Breast epithelium (tissue), 3 donors: ENCODE measurements around the gene USP43.

ENCODE experiments used
- CTCF ChIP-seq, 3 donors: fragments of 450-650 bp; IDR thresholded peaks; one replicate each; pipeline ENCODE4 v1.5.1; 2016 to 2017; ENCODE audit warnings: antibody characterized with exemption in 3 of 3, mild to moderate bottlenecking in 3 of 3, moderate library complexity in 3 of 3
- POLR2A ChIP-seq: fragments of 450-650 bp; IDR thresholded peaks from one replicate; pipeline ENCODE4 v1.6.1; 2016; ENCODE audit warnings: antibody characterized with exemption, mild to moderate bottlenecking, moderate library complexity

DNA sequence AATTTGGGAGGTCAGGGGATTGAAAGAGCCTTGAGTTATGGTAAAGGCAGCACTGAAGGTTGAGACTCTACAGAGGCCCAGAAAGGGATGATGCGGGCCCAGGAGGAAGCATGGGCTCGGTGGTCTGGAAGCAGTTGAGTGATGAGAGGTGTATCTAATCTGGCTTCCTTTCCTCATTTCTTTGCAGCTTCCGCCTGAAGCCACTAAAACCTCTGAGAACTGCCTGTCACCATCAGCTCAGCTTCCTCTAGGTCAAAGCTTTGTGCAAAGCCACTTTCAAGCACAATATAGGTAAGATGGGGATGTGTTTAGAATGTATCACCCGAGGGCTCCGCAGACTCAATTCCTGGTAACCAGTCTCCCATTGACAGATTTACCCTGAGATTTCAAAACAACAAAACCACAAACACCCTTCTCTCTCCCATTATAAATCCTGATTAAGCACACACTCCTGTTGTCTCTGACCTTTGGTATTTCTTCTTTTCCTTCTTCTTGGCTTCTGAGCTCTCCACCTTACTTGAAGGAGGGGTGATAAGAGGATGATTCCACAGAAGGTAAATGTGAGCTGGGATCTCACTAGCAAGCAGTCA lies 21.2 kb downstream of the USP43 start:
- TF ChIP-seq CTCF (IDR thresholded peaks at IDR 0.05) (no peak), POLR2A (no peak)
